ENCODE measurements around the gene MAGOH.
"Not testable (repeated sequence)": the region's sequence is repeated elsewhere in the genome, so short reads cannot be mapped to it uniquely, and the experiment has no call there.

The MAGOH gene

GRCh38 chr1:53207726-53208125 lies 30.6 kb downstream of the MAGOH start:
- no peak for TF ChIP-seq TSHZ2 (CRISPR knock-in tag; IDR thresholded peaks at IDR 0.05)
- TF ChIP-seq TCF4 (CRISPR knock-in tag; IDR thresholded peaks at IDR 0.05; ENCODE audit: borderline replicate concordance), result no peak
- no peak for TF ChIP-seq BACH2 (CRISPR knock-in tag; IDR thresholded peaks at IDR 0.05; ENCODE audit: borderline replicate concordance)
- TF ChIP-seq ZFP30 (CRISPR knock-in tag; IDR thresholded peaks at IDR 0.05), result no peak
- TF ChIP-seq PATZ1 (CRISPR knock-in tag; IDR thresholded peaks at IDR 0.05; ENCODE audit: borderline replicate concordance), result no peak
- no peak for TF ChIP-seq POU6F1 (CRISPR knock-in tag; IDR thresholded peaks at IDR 0.05; ENCODE audit: borderline replicate concordance, low read depth)
- no peak for TF ChIP-seq ISL1 (CRISPR knock-in tag; IDR thresholded peaks at IDR 0.05)
- TF ChIP-seq PPARA (CRISPR knock-in tag; IDR thresholded peaks at IDR 0.05; ENCODE audit: borderline replicate concordance), result no peak
- no peak for TF ChIP-seq GLIS3 (CRISPR knock-in tag; IDR thresholded peaks at IDR 0.05)
- TF ChIP-seq ZNF70 (CRISPR knock-in tag; IDR thresholded peaks at IDR 0.05), result no peak
- TF ChIP-seq OSR1 (CRISPR knock-in tag; IDR thresholded peaks at IDR 0.05), result no peak
- no peak for TF ChIP-seq TOX (CRISPR knock-in tag; IDR thresholded peaks at IDR 0.05; ENCODE audit: borderline replicate concordance)
- no peak for TF ChIP-seq SNAI2 (CRISPR knock-in tag; IDR thresholded peaks at IDR 0.05)
- no peak for TF ChIP-seq ESRRG (CRISPR knock-in tag; IDR thresholded peaks at IDR 0.05)
- TF ChIP-seq CSDC2 (CRISPR knock-in tag; IDR thresholded peaks at IDR 0.05), result no peak
- no peak for ATAC-seq

GRCh38 chr1:53206735-53207379 lies 31.5 kb downstream of the MAGOH start:
- ATAC-seq, result no peak

GRCh38 chr1:53206083-53206685 lies 32.1 kb downstream of the MAGOH start:
- ATAC-seq, result not testable (repeated sequence)

More at GRCh38 chr1:53206735-53207379, 31.5 kb downstream of the MAGOH start:
- TF ChIP-seq ZNF565 (CRISPR knock-in tag; conservative IDR thresholded peaks at IDR 0.05; ENCODE audit: low read depth) (no peak), CSRNP3 (CRISPR knock-in tag; IDR thresholded peaks at IDR 0.05) (no peak), CREB5 (CRISPR knock-in tag; IDR thresholded peaks at IDR 0.05; ENCODE audit: low read depth) (no peak), POU6F1 (CRISPR knock-in tag; IDR thresholded peaks at IDR 0.05; ENCODE audit: borderline replicate concordance, low read depth) (no peak), ZC3H10 (CRISPR knock-in tag; IDR thresholded peaks at IDR 0.05) (no peak), GLIS3 (CRISPR knock-in tag; IDR thresholded peaks at IDR 0.05) (no peak)

- not testable (repeated sequence) for ATAC-seq
Observed at GRCh38 chr1:53205496-53205895, 32.8 kb downstream of the MAGOH start.
